GM06990 (cell line): ENCODE measurements around the gene FAM222A.

Experiments used
- DNase-seq: peaks from one replicate; pipeline ENCODE4 v3.0.0-alpha.2; 2011; ENCODE audit not compliant: insufficient read length; ENCODE audit errors: extremely low read depth
- H3K27me3 ChIP-seq: replicated peaks from 2 replicates; pipeline ENCODE4 v1.6.0; 2011; ENCODE audit warnings: low read length; ENCODE audit not compliant: control insufficient read depth, insufficient read depth
- H3K36me3 ChIP-seq: 2 replicates; pipeline ENCODE4 v1.5.1; 2011; ENCODE audit warnings: low read length; ENCODE audit not compliant: control insufficient read depth, insufficient read depth
- H3K4me3 ChIP-seq: replicated peaks from 2 replicates; pipeline ENCODE4 v1.5.1; 2011; ENCODE audit warnings: low read depth, mild to moderate bottlenecking, control low read depth, low read length
- TF ChIP-seq, protein P1 (sequence below): IDR thresholded peaks from 2 replicates; pipeline ENCODE4 v1.5.1; 2011; ENCODE audit warnings: low read length, control low read depth, mild to moderate bottlenecking, inconsistent platforms; ENCODE audit not compliant: insufficient read depth, poor library complexity, severe bottlenecking

FAM222A gene

DNA sequence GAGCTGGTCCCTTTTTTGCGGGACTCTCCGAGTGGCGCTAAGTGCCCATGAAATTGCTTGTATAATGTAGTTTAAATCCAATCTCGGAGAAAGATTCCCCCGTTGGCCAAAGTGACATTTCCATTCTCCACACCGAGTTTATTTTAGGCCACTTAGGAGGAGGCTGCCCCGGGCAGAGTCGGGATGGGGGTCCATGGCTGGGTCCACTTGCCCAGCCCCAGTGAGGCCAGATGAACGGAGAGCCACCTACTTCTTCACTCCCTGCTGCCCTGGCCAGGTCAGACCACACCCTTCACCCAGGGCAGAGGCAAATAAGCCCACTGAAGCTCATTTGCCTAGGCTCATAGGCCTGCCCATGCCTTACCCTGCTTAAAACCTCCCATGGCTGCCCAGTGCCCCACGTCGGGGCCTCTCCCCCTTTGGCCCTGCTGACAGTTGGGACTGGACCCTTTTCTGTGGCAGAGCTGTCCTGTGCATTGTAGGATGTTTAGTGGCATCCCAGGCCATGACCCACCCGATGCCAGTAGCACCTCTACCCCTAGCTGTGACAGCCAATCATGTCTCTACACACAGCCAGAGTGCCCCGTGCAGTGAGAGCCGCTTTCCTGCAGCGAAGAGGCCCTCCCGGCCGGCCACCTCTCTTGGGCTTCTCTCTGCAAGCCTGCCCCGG, 51.3 kb downstream of the FAM222A start:
- TF ChIP-seq, protein P1, sequence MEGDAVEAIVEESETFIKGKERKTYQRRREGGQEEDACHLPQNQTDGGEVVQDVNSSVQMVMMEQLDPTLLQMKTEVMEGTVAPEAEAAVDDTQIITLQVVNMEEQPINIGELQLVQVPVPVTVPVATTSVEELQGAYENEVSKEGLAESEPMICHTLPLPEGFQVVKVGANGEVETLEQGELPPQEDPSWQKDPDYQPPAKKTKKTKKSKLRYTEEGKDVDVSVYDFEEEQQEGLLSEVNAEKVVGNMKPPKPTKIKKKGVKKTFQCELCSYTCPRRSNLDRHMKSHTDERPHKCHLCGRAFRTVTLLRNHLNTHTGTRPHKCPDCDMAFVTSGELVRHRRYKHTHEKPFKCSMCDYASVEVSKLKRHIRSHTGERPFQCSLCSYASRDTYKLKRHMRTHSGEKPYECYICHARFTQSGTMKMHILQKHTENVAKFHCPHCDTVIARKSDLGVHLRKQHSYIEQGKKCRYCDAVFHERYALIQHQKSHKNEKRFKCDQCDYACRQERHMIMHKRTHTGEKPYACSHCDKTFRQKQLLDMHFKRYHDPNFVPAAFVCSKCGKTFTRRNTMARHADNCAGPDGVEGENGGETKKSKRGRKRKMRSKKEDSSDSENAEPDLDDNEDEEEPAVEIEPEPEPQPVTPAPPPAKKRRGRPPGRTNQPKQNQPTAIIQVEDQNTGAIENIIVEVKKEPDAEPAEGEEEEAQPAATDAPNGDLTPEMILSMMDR: no peak
- H3K36me3 ChIP-seq: no peaks in the 10 kb centered on the region
- no peak for DNase-seq
- no peak overlapping the region for H3K4me3 ChIP-seq
- H3K27me3 ChIP-seq: no peaks in the 10 kb centered on the region

DNA sequence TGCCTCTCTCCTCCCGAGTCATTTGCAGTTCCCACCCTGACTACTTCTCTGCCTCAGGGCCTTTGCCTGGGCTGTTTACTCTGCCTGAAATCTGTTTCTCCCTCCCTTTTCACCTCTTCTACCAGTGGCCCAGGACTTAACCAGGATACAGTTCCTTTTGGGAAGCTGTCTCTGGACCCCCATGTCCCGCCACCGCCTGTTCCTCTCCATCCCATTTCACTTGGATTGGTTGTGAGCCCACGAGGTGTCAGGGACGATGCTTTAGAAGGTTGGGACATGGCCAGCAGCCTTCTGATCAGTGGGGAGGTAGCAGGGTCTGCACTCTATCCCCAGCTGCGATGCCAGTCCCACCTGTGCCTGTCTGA, 51.8 kb downstream of the FAM222A start:
- H3K27me3 ChIP-seq: no peaks in the 10 kb centered on the region
- TF ChIP-seq, protein P1: no peak
- no peaks in the 10 kb centered on the region for H3K36me3 ChIP-seq
- no peak for DNase-seq
- H3K4me3 ChIP-seq: no peak overlapping the region

DNA sequence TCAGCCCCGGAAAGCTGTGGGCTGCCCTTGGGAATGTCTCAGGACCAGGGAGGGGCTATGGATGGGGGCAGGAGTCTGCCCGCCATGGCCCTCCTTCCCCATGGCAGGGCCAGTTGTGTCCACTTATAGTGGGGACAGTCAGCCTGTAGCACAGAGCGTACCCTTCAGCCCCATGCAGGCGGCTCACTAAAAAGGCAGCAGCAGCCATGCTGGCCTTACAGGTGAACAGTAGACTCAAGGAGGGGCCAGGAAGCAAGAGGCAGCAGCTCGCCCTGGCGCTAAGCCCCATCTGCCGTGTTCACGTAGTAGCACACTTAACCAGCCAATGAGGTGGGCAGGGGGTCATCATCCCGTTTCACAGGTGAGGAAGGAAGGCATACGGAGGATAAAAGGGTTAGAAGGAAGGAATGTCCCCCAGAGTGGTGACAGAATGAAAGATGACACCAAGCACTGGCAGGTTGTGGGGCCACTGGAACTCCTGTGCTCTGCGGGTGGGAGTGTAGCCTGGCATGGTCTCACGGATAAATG, 52.7 kb downstream of the FAM222A start:
- no peaks in the 10 kb centered on the region for H3K27me3 ChIP-seq
- no peaks in the 10 kb centered on the region for H3K36me3 ChIP-seq
- H3K4me3 ChIP-seq: no peak overlapping the region
- DNase-seq: no peak
- TF ChIP-seq, protein P1: no peak

- DNase-seq: no peak
- H3K36me3 ChIP-seq: no peaks in the 10 kb centered on the region
- H3K27me3 ChIP-seq: no peaks in the 10 kb centered on the region
- TF ChIP-seq, protein P1: no peak
- H3K4me3 ChIP-seq: no peak overlapping the region
Observed at GRCh38 chr12:109767456-109767855, 53.8 kb downstream of the FAM222A start.

GRCh38 chr12:109767991-109768900, 54.6 kb downstream of the FAM222A start:
- TF ChIP-seq, protein P1: no peak
- DNase-seq: no peak
- no peaks in the 10 kb centered on the region for H3K36me3 ChIP-seq
- H3K27me3 ChIP-seq: no peaks in the 10 kb centered on the region
- no peak overlapping the region for H3K4me3 ChIP-seq
